Activated T-cell treated with anti-CD3 and anti-CD28 coated beads, Interleukin-2, amount 50 U/mL, for 72 hours (primary cell): ENCODE measurements around the gene TWNK. TPM values are rescaled to one million over a fixed set of nuclear protein-coding genes. Genes with fewer than 3 reads are reported as not detected.
A peak's percentile ranks its signal among the peaks of the same experiment; 100 is the strongest.

Source experiments
- ATAC-seq, 2 donors: fragments of 150-1000 bp; cut with Tn5 transposase; replicated peaks in 1 of 2; 2 replicates each; pipeline ENCODE4 v1.10.0; 2021; ENCODE audit warnings: moderate library complexity in 2 of 2, mild to moderate bottlenecking in 1 of 2
- DNase-seq, 2 donors: peaks; one replicate each; pipeline ENCODE4 v3.0.0; 2021 to 2022; ENCODE audit warnings: mixed read lengths in 1 of 2
- H3K27ac Mint-ChIP-seq: one replicate; pipeline ENCODE4 v1.8.0; 2022; ENCODE audit warnings: mild to moderate bottlenecking, moderate library complexity, mixed read lengths
- H3K27me3 Mint-ChIP-seq: one replicate; pipeline ENCODE4 v1.8.0; 2022; ENCODE audit warnings: low read depth, mixed read lengths
- H3K36me3 Mint-ChIP-seq, 2 donors: one replicate each; pipeline ENCODE4 v1.8.0; 2022; ENCODE audit warnings: mixed read lengths in 2 of 2, mild to moderate bottlenecking in 1 of 2; ENCODE audit not compliant: insufficient read depth in 2 of 2
- H3K4me1 Mint-ChIP-seq: one replicate; pipeline ENCODE4 v1.8.0; 2022; ENCODE audit warnings: low read depth, mixed read lengths
- H3K4me3 Mint-ChIP-seq, 2 donors: one replicate each; pipeline ENCODE4 v1.8.0; 2022; ENCODE audit warnings: mild to moderate bottlenecking in 2 of 2, mixed read lengths in 2 of 2, moderate library complexity in 2 of 2
- H3K9me3 Mint-ChIP-seq, 2 donors: one replicate each; pipeline ENCODE4 v1.8.0; 2022; ENCODE audit warnings: mixed read lengths in 2 of 2
- total RNA-seq, 2 donors: library from RNA; stranded (reverse); gene quantifications; one replicate each; pipeline ENCODE4 v1.2.3, GENCODE V29; 2022

TWNK gene
- total RNA-seq, 2 donors from 2014 or later, result 12.0 to 12.3 TPM

DNA sequence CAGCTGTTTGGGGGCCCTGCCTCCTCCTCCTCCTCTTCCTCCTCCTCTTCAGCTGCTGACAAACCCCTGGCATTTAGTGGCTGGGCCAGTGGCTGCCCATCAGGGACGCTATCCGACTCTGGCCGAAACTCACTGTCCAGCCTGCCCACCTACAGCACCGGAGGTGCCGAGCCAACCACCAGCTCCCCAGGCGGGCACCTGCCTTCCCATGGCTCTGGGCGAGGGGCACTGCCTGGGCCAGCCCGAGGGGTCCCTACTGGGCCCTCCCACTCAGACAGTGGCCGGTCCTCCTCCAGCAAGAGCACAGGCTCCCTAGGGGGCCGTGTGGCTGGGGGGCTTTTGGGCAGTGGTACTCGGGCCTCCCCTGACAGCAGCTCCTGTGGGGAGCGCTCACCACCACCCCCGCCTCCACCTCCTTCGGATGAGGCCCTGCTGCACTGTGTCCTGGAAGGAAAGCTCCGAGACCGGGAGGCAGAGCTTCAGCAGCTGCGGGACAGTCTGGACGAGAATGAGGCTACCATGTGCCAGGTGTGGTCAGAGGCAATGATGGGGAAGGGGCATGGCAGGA lies 16.4 kb downstream of the TWNK start:
- Mint-ChIP-seq H3K27me3 (no peaks in the 10 kb centered on the region), H3K4me1 (peaks cover 3% of the 10 kb centered on the region), H3K4me3 (no peak overlapping the region), H3K36me3 (no peaks in the 10 kb centered on the region), H3K9me3 (no peaks in the 10 kb centered on the region), H3K27ac (no peak overlapping the region)
- ATAC-seq, result no peak
- no peak for DNase-seq

DNA sequence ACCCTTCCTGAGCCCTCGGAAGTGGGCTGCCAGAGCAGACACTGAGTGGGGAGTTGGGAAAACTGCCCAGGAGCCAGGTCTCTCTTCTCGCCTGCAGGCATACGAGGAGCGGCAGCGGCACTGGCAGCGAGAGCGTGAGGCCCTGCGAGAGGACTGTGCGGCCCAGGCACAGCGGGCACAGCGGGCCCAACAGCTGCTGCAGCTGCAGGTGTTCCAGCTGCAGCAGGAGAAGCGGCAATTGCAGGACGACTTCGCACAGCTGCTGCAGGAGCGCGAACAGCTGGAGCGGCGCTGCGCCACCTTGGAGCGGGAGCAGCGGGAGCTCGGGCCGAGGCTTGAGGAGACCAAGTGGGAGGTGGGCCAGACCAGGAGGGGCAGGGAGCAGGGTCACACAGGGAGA lies 18.0 kb downstream of the TWNK start:
- Mint-ChIP-seq H3K27ac (no peak overlapping the region), H3K9me3 (no peaks in the 10 kb centered on the region), H3K4me3 (no peak overlapping the region), H3K36me3 (no peaks in the 10 kb centered on the region), H3K27me3 (no peaks in the 10 kb centered on the region), H3K4me1 (no peaks in the 10 kb centered on the region)
- DNase-seq, result no peak
- ATAC-seq, result no peak

DNA sequence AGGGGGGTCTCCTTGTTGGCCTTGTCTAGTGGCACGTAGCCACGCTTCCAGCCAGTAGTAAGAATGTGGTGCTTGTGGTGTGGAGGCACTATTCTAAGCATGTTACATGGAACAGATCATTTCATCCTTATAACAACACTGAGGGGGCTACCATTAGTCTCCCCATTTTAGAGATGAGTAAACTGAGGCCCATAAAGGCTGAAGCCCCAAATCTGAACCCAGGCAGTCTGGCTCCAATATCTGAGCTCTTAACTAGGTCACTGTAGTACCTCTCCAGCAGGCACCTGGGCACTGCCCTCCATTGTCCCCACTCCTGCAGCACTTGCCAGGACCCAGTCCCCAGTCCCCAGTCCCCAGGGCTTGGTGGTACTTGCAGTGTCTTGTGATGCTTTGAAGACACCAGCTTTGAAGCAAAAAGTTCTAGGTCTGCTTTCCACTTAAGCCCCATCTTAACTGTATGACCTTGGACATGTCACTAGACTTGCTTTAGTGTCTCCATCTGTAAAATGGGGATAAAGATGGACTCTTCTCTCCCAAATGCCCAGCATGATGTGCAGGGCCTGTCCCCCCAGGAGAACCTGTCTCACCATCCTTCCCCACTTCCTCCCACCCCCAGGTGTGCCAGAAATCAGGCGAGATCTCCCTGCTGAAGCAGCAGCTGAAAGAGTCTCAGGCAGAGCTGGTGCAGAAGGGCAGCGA lies 18.7 kb downstream of the TWNK start:
- Mint-ChIP-seq H3K27me3 (no peaks in the 10 kb centered on the region), H3K4me3 (no peak overlapping the region), H3K36me3 (no peaks in the 10 kb centered on the region), H3K9me3 (no peaks in the 10 kb centered on the region), H3K4me1 (no peaks in the 10 kb centered on the region), H3K27ac (no peak overlapping the region)
- no peak for DNase-seq
- ATAC-seq, result no peak

DNA sequence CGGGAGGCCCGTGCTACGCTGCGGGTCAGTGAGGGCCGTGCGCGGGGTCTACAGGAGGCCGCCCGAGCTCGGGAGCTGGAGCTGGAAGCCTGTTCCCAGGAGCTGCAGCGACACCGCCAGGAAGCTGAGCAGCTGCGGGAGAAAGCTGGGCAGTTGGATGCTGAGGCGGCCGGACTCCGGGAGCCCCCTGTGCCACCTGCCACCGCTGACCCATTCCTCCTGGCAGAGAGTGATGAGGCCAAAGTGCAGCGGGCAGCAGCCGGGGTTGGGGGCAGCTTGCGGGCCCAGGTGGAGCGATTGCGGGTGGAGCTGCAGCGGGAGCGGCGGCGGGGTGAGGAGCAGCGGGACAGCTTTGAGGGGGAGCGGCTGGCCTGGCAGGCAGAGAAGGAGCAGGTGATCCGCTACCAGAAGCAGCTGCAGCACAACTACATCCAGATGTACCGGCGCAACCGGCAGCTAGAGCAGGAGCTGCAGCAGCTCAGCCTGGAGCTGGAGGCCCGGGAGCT lies 19.3 kb downstream of the TWNK start:
- no peak overlapping the region for H3K27ac Mint-ChIP-seq

DNA sequence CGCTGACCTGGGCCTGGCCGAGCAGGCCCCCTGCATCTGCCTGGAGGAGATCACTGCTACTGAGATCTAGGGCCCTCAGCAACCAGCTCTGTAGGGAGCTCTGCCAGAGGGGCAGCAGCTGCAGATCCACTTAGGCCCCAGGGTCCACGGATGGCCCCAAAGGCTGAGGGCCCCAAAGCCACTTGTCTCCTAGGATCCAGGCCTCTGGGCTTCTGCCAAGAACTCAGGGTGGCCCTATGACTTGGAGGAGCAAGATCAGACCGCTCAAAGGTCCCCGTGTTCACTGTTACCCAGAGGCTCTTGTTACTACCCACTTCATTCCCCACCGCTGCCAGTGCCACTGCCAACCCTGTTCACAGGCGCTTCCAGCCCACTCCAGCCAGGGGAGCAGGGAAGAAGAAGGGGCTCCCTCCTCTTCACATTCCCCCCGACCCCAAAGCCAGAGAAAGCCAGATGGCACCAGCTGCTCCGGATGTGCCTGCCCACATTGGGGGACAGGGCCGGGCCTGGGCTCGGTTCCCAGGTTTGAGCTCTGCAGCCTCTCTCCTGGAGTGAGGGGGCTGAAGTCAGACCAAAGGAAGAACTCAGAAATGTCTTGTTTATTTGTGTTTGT lies 19.9 kb downstream of the TWNK start:
- no peaks in the 10 kb centered on the region for H3K36me3 Mint-ChIP-seq
- H3K4me3 Mint-ChIP-seq, result no peak overlapping the region
- no peak overlapping the region for H3K27ac Mint-ChIP-seq
- ATAC-seq, result no peak
- no peaks in the 10 kb centered on the region for H3K4me1 Mint-ChIP-seq
- DNase-seq, result no peak
- no peaks in the 10 kb centered on the region for H3K9me3 Mint-ChIP-seq
- H3K27me3 Mint-ChIP-seq, result no peaks in the 10 kb centered on the region

More for the DNA sequence above, 19.3 kb downstream of the TWNK start:
- Mint-ChIP-seq H3K4me3 (no peak overlapping the region), H3K4me1 (no peaks in the 10 kb centered on the region), H3K36me3 (no peaks in the 10 kb centered on the region), H3K9me3 (no peaks in the 10 kb centered on the region), H3K27me3 (no peaks in the 10 kb centered on the region)
- no peak for ATAC-seq
- DNase-seq, result no peak

DNA sequence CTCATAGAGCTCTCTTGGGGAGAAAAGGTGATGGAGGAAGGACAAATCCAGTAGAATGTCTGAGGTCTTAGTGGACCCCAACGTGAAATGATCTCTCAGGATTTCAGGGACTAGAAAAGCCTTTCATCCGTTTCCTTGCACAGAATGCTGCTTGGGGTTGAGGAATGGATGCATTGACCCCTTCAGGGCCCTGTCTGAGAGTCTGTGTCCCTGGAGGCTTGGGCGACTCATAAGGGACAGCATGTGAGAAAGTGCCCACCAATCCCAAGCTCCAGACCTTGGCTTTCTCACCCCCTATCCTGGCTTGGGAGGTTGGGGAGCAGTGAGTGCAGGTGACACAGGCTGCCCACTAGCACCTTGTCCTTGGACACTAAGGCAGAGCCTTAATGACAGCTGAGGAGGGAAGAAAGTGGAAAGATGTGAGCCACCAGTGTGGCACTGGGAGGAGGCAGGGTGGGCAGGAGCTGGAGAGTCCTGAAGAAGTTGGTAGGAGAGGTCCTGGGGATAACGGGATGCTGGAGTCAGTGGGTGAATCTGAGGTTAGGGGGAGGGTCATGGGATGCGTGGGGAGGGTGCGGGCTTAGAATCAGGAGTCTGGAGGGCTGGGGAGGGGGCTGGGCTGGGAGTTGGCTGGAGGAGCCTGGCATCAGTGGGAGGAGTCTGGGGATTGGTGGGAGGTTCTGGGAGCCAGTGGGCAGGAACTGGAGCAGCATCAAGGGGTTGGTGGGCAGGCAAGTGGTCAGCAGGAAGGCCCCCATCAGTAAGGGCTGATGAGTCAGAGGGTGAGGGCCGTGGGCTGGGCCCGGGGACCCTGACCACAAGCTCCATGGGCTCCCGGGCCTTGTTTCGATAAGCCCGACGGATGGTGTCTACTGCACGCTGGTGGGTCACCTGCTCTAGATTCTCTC lies 20.8 kb downstream of the TWNK start:
- ATAC-seq (no peak), DNase-seq (no peak)
- no peaks in the 10 kb centered on the region for H3K9me3 Mint-ChIP-seq
- H3K4me3 Mint-ChIP-seq, result no peak overlapping the region
- H3K36me3 Mint-ChIP-seq, result no peaks in the 10 kb centered on the region
- no peak overlapping the region for H3K27ac Mint-ChIP-seq
- peaks cover 7% of the 10 kb centered on the region for H3K4me1 Mint-ChIP-seq
- peaks cover 2% of the 10 kb centered on the region for H3K27me3 Mint-ChIP-seq

DNA sequence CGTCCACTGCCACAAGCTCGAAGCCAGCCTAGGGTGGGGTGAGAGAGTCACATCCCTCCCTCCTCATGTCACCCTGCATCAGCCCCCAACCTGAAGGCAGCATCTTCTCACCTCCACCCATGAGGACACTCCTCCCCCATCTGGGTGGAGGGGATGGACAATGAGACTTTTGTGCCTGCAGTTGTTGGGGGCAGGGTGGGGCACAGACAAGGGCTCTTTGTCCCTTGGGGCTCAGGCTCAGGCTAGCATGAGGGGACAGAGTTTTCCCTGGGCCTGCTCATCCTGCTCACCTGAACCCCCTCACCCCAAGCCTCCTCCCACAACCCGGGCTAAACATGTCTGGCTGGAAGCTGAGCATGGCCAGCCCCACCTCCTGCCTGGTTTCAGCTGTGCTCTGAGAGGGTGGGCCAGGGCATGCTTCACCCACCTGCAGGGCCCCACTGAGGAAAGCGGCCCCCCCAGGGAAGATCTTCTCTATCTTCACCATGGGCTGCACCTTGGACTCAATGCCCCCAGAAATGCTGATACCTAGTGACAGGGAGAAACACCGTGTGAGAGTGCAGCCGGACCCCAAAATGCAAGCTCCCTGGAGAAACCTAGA lies 21.6 kb downstream of the TWNK start:
- H3K27ac Mint-ChIP-seq, result no peak overlapping the region
- H3K9me3 Mint-ChIP-seq, result no peaks in the 10 kb centered on the region
- H3K36me3 Mint-ChIP-seq, result no peaks in the 10 kb centered on the region
- no peak for DNase-seq
- peaks cover 6% of the 10 kb centered on the region for H3K27me3 Mint-ChIP-seq
- no peak overlapping the region for H3K4me3 Mint-ChIP-seq
- no peak for ATAC-seq
- H3K4me1 Mint-ChIP-seq, result peaks cover 11% of the 10 kb centered on the region

DNA sequence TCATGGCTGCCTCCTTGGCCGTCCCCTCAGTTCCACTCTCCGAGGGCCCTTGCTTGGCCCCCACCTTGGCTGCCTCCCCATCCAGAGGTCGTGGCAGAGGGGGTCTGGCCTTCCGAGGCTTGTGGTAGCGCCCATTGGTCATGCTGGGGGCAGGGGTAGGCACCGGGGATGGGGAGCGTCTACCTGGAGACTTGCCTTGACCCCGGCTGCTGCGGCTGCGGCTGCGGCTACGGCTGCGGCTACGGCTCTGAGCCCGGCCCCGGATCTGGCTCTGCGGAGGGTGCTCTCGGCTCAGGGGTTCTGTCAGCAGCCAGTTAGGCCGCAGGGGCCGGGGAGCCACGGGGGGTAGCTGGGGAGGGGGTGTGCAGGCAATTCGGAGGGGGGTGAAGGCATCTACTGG lies 23.0 kb downstream of the TWNK start:
- no peaks in the 10 kb centered on the region for H3K36me3 Mint-ChIP-seq
- ATAC-seq (no peak), DNase-seq (no peak)
- peaks cover 6% of the 10 kb centered on the region for H3K27me3 Mint-ChIP-seq
- H3K27ac Mint-ChIP-seq, result no peak overlapping the region
- H3K9me3 Mint-ChIP-seq, result no peaks in the 10 kb centered on the region
- H3K4me1 Mint-ChIP-seq, result peaks cover 25% of the 10 kb centered on the region
- H3K4me3 Mint-ChIP-seq, result no peak overlapping the region

DNA sequence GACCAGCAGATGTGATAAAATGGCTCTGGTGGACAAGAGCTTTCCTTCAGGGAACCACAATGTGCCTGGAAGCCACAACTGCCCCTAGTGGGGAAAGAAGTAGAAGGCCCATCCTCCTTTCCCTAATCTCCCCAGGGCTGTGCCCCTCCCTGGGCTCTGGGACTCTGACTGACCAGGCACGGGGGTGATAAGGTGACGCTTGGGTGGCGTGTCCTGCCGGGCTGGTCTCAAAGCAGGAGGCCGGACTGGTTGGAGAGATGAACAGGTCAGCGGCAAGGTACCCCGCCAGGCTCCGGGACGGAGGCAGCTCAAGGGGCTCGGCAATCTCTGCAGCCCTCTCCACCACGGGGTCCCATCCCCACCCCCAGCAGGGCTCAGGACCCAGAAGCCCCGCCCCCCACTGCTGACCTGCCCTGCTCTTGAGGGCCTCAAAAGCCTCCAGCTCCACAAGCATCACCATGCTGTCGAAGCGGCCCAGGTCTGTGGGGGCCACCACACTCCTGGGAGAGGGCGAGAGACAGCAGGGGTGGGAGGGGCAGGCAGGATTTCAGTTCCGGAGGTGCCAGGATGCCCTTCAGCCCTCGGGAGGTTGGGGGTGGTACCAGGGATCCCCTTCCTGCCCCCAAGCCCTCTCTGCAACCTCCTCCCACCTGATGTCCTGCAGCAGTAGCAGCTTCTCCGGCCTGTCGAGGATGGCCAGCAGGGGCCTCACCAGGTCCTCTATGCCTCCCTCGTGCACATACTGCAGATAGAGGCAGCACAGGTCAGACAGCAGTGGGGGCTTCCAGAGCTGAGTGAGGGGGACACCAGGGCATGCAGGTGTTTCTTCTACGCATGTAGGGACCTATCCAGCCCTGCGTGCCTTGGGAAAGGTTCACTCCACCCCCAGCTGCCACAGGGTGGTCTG lies 24.4 kb downstream of the TWNK start:
- Mint-ChIP-seq H3K36me3 (no peaks in the 10 kb centered on the region), H3K9me3 (no peaks in the 10 kb centered on the region), H3K27me3 (peaks cover 16% of the 10 kb centered on the region), H3K4me3 (no peak overlapping the region), H3K27ac (no peak overlapping the region), H3K4me1 (peaks cover 27% of the 10 kb centered on the region)
- no peak for DNase-seq
- no peak for ATAC-seq

DNA sequence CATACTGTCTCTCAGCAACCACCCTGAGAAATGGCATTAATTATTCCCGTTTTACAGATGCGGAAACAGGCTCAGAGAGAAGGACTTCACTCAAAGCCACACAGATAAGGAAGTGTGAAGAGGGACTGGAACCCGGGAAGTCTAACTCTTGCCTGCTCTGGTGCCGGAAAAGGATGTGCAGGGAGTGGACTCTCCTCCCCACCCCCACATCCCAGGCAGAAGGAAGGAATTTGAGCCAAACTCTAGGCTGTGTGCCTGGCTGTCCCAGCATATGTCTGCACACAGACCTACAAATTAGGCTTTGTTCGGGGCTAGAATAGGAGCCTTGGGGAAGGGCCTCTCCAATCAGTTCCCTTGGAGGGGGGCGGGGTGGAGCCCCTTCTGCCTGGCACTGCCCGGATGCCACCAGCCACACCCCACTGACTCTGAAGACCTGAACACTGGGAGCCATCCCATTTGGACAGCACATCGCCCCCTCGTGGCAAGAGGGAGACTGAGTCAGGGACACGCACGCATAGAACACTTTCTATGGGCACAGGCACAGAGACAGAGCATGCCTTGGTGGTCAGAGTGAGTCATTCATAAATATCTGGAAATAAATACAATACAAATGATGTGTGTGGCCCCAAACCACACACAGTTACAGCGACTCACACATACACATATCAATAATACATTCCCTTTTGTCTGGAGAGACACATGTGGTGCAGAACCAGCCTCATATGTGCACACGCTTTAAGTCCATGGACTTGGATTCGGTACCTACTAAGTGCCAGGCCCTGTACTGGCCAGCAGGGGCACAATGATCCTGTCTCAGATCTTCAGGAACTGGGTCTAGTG lies 25.4 kb downstream of the TWNK start:
- peaks cover 25% of the 10 kb centered on the region for H3K27me3 Mint-ChIP-seq

DNA sequence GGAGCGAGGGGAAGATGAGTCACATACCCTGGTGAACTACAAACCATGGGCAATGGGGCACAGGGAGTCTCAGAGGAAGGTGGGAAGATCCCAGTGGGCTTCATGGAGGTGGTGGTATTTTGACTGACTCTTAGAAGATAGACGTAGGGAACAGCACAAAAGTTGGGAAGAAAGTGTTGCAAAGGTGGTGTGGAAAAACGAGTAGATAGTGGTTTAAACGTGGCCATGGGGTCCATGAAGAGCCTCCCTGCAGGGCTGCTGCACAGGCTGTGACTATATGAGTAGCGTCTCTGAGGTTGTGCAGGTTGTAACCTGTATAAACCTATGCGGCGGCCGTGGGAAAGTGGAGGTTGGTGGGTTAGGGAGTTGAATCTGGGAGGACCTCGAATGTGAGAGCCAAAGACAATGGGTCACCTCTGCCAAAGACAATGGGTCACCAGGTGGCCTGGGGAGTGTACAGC lies 26.1 kb downstream of the TWNK start:
- Mint-ChIP-seq H3K27me3 (peaks cover 32% of the 10 kb centered on the region), H3K27ac (no peak overlapping the region), H3K4me1 (peaks cover 29% of the 10 kb centered on the region), H3K36me3 (no peaks in the 10 kb centered on the region), H3K9me3 (no peaks in the 10 kb centered on the region), H3K4me3 (peak overlapping the region; percentile 24 to 35)
- no peak for ATAC-seq
- DNase-seq, result no peak

More for the DNA sequence above, 25.4 kb downstream of the TWNK start:
- H3K27ac Mint-ChIP-seq, result no peak overlapping the region
- H3K4me3 Mint-ChIP-seq, result peak overlapping the region; percentile 24 to 35
- H3K9me3 Mint-ChIP-seq, result no peaks in the 10 kb centered on the region
- DNase-seq (peak; percentile 81 to 83), ATAC-seq (peak; percentile 84 to 86)
- H3K36me3 Mint-ChIP-seq, result no peaks in the 10 kb centered on the region
- peaks cover 27% of the 10 kb centered on the region for H3K4me1 Mint-ChIP-seq
